ENCODE data around the gene SLC16A4. TPM values are rescaled to one million over a fixed set of nuclear protein-coding genes. Genes with fewer than 3 reads are reported as not detected.

Gene SLC16A4
- total RNA-seq, 2 donors from 2014 or later, result 0.79 to 2.0 TPM

DNA sequence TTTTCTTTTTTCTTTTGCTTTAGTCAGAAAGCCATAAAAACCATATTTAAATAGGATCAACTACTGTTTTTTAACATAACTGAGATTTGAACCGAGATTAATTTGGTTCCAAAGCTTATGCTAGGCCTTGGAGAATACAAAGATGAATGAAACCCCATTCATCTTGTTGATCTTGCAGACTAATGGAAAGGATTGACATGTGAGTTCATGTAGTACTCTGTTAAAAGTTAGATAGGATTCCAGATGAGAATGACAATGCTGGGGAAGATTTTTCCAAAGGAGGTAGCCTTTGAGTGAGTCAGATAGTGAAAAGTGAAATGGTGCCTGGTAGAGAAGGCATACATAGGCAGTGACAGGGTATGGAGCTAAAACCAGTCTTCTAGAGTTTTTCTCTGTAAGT is 29.0 kb downstream of the SLC16A4 start:
- H3K27me3 ChIP-seq, result no peaks in the 10 kb centered on the region
- H3K9me3 ChIP-seq, result no peaks in the 10 kb centered on the region
- no peaks in the 10 kb centered on the region for H3K36me3 ChIP-seq
- no peak overlapping the region for H3K27ac ChIP-seq
- DNase-seq, result no peak
- no peak overlapping the region for H3K9ac ChIP-seq (ENCODE audit: low read depth in 2 of 2, low read length in 2 of 2)
- intact Hi-C loops (cut with DNase I), result no loop called here
- no peaks in the 10 kb centered on the region for H3K4me1 ChIP-seq
- H3K4me3 ChIP-seq, result no peak overlapping the region
- TF ChIP-seq, protein P1, sequence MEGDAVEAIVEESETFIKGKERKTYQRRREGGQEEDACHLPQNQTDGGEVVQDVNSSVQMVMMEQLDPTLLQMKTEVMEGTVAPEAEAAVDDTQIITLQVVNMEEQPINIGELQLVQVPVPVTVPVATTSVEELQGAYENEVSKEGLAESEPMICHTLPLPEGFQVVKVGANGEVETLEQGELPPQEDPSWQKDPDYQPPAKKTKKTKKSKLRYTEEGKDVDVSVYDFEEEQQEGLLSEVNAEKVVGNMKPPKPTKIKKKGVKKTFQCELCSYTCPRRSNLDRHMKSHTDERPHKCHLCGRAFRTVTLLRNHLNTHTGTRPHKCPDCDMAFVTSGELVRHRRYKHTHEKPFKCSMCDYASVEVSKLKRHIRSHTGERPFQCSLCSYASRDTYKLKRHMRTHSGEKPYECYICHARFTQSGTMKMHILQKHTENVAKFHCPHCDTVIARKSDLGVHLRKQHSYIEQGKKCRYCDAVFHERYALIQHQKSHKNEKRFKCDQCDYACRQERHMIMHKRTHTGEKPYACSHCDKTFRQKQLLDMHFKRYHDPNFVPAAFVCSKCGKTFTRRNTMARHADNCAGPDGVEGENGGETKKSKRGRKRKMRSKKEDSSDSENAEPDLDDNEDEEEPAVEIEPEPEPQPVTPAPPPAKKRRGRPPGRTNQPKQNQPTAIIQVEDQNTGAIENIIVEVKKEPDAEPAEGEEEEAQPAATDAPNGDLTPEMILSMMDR (IDR thresholded peaks at IDR 0.05), result no peak

DNA sequence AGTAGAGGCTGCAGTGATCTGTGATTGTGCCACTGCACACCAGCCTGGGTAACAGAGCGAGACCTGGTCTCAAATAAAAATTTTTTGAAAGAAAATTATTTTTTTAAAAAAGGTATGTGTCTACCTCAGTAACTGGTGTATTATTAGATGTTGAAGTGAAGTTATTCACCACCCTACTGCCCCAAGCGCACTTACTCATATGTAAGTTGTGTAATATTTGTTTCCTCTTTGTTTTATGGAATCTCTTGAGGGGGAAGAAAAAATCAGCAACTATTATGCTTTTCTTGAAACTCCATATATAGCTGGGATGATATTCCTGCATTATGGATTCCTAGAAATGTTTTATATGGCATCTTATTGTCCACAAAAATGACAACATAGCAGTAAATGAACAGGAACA is 30.4 kb downstream of the SLC16A4 start:
- intact Hi-C loops (cut with DNase I), result no loop called here
- Histone ChIP-seq H3K27me3 (no peaks in the 10 kb centered on the region), H3K4me1 (no peaks in the 10 kb centered on the region), H3K4me3 (no peak overlapping the region), H3K9ac (ENCODE audit: low read depth in 2 of 2, low read length in 2 of 2) (no peak overlapping the region), H3K36me3 (no peaks in the 10 kb centered on the region), H3K9me3 (no peaks in the 10 kb centered on the region), H3K27ac (no peak overlapping the region)
- no peak for DNase-seq
- TF ChIP-seq, protein P1 (IDR thresholded peaks at IDR 0.05), result no peak

DNA sequence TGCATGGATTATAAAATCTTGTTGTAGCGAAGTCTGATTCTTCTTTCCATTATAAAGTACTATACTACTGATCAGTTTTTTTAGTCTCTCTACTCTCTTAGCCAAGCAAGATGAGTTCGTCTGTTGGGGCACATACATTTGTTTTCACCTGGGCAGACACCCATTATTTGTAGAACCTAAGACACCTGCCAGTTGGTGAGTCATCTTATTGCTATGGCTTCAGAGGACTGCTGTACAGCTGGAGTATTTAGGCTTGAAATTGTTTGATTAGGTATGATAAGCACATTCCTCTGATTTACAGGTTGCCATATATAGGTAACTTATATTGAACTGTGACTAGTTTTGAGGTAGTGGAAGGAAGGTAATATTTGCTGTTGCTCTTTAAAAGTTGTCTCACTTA is 34.4 kb downstream of the SLC16A4 start:
- H3K4me3 ChIP-seq, result no peak overlapping the region
- peak overlapping the region; percentile 45 for H3K27ac ChIP-seq
- H3K9me3 ChIP-seq, result no peaks in the 10 kb centered on the region
- H3K36me3 ChIP-seq, result no peaks in the 10 kb centered on the region
- no peak for DNase-seq
- H3K4me1 ChIP-seq, result no peaks in the 10 kb centered on the region
- intact Hi-C loops (cut with DNase I), result no loop called here
- no peak overlapping the region for H3K9ac ChIP-seq (ENCODE audit: low read depth in 2 of 2, low read length in 2 of 2)
- H3K27me3 ChIP-seq, result no peaks in the 10 kb centered on the region
- TF ChIP-seq, protein P1 (IDR thresholded peaks at IDR 0.05), result no peak

DNA sequence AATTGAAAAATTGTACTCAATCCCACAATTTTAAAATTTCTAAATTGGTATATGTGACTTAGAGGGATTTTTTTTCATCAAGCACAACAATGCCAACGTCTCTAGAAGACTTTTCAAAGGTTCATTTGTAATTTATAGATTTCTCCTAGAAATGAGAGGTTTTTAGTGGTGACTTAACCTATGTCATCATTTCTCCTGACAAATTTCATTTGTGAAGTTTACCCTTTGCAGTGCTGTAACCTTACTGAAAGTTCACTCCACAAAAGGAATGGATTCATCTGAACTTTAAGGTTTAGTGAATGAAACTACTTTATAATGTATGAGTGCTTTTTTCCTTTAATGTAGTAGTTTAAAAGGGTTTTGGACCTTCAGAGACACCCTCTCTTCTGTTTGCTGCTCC is 35.5 kb downstream of the SLC16A4 start:
- H3K9me3 ChIP-seq, result no peaks in the 10 kb centered on the region
- H3K27ac ChIP-seq, result no peak overlapping the region
- intact Hi-C loops (cut with DNase I), result no loop called here

DNA sequence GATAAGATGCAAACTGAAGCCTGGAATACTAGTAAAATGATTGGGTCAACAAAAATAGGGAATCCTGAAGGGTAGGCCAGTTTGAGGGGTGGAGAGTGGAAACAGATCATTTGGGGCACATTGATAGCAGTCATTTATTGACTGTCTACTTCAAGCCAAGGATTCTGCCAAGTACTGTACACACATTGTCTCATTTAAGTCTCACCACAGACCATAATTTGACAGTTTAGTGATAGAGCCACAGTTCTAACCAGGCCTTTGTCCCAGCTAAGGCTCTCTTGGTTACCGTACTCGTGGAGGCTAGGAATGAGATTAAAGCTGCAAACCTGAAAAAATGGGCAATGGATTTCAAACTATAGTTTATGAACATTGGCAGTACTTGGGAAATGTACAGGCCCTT is 40.5 kb downstream of the SLC16A4 start:
- TF ChIP-seq, protein P1 (IDR thresholded peaks at IDR 0.05), result no peak
- DNase-seq, result no peak
- intact Hi-C loops (cut with DNase I), result no loop called here
- H3K4me1 ChIP-seq, result peaks cover 4% of the 10 kb centered on the region
- no peak overlapping the region for H3K27ac ChIP-seq
- no peaks in the 10 kb centered on the region for H3K9me3 ChIP-seq
- H3K9ac ChIP-seq (ENCODE audit: low read depth in 2 of 2, low read length in 2 of 2), result no peak overlapping the region
- no peaks in the 10 kb centered on the region for H3K27me3 ChIP-seq
- H3K36me3 ChIP-seq, result no peaks in the 10 kb centered on the region
- H3K4me3 ChIP-seq, result no peak overlapping the region

More for the DNA sequence above, 35.5 kb downstream of the SLC16A4 start:
- Histone ChIP-seq H3K4me3 (no peak overlapping the region), H3K9ac (ENCODE audit: low read depth in 2 of 2, low read length in 2 of 2) (no peak overlapping the region), H3K36me3 (no peaks in the 10 kb centered on the region), H3K4me1 (no peaks in the 10 kb centered on the region), H3K27me3 (no peaks in the 10 kb centered on the region)
- DNase-seq, result no peak
- TF ChIP-seq, protein P1 (IDR thresholded peaks at IDR 0.05), result no peak

DNA sequence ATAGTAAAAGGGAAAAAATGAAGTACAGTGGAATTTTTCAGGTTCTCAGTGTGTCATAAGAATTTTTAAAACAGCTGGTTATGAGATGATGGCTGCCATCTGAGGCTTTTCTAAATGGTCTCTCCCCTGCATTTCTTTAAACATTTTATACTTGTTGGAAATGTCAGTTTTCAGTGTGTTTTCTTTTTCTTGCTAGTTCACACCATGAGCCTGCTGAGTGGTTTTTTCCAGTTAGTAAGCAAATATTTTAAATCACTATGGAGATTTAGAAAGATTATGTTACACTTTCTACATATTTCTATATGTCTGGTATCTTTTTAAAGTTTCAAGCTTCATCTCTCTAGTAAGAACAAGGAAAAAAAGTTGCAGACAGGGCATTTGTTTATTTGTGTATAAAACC is 42.1 kb downstream of the SLC16A4 start:
- TF ChIP-seq, protein P1 (IDR thresholded peaks at IDR 0.05), result no peak
- H3K9me3 ChIP-seq, result no peaks in the 10 kb centered on the region
- H3K4me1 ChIP-seq, result peaks cover 4% of the 10 kb centered on the region
- H3K9ac ChIP-seq (ENCODE audit: low read depth in 2 of 2, low read length in 2 of 2), result no peak overlapping the region
- H3K27ac ChIP-seq, result no peak overlapping the region
- DNase-seq, result no peak
- no peaks in the 10 kb centered on the region for H3K27me3 ChIP-seq
- H3K36me3 ChIP-seq, result no peaks in the 10 kb centered on the region
- H3K4me3 ChIP-seq, result no peak overlapping the region
- intact Hi-C loops (cut with DNase I), result no loop called here
